Heart left ventricle (tissue), 16 donors: ENCODE results near the gene TMEM178B. TPM values are rescaled to one million over a fixed set of nuclear protein-coding genes. Genes with fewer than 3 reads are reported as not detected.

Experiments
- ATAC-seq, 4 donors: fragments of 200-7000 bp; cut with Tn5 transposase; one replicate each; pipeline ENCODE4 v1.9.1; 2020 to 2022; ENCODE audit warnings: moderate library complexity in 4 of 4, mild to moderate bottlenecking in 3 of 4, moderate number of reproducible peaks in 1 of 4
- DNase-seq, 5 donors: peaks; one replicate each; pipeline ENCODE4 v3.0.0-alpha.2; 2020
- H3K27ac ChIP-seq, 12 donors: fragments of 200-600 bp; sonication (generic) in 4 of 12; one replicate each; pipeline versions ENCODE4 v1.5.0 to v1.8.0; 2016 to 2022; ENCODE audit warnings: mild to moderate bottlenecking in 2 of 12
- H3K27me3 ChIP-seq, 9 donors: fragments of 200-600 bp; sonication (generic) in 2 of 9; one replicate each; pipeline versions ENCODE4 v1.5.1 to v1.8.0; 2016 to 2022; ENCODE audit warnings: mild to moderate bottlenecking in 3 of 9
- H3K36me3 ChIP-seq, 9 donors: fragments of 200-600 bp; sonication (generic) in 2 of 9; one replicate each; pipeline versions ENCODE4 v1.5.0 to v1.8.0; 2018 to 2022; ENCODE audit warnings: mild to moderate bottlenecking in 2 of 9
- H3K4me1 ChIP-seq, 12 donors: fragments of 200-600 bp; sonication (generic) in 4 of 12; one replicate each; pipeline versions ENCODE4 v1.5.0 to v1.8.0; 2016 to 2022; ENCODE audit warnings: mild to moderate bottlenecking in 3 of 12
- H3K4me3 ChIP-seq, 12 donors: fragments of 200-600 bp; sonication (generic) in 4 of 12; one replicate each; pipeline versions ENCODE4 v1.5.0 to v1.8.0; 2017 to 2022; ENCODE audit warnings: mild to moderate bottlenecking in 9 of 12, moderate library complexity in 4 of 12
- H3K9me3 ChIP-seq, 12 donors: fragments of 200-600 bp; sonication (generic) in 4 of 12; one replicate each; pipeline versions ENCODE4 v1.5.0 to v1.8.0; 2016 to 2022; ENCODE audit warnings: mild to moderate bottlenecking in 1 of 12
- CTCF ChIP-seq, 12 donors: fragments of 200-600 bp; sonication (generic) in 4 of 12; IDR thresholded peaks; one replicate each; pipeline versions ENCODE4 v1.5.0 to v1.8.0; 2018 to 2022; ENCODE audit warnings: antibody characterized with exemption in 12 of 12, mild to moderate bottlenecking in 5 of 12
- POLR2A ChIP-seq, 2 donors: fragments of 450-650 bp; IDR thresholded peaks; one replicate each; pipeline ENCODE4 v1.6.1; 2017; ENCODE audit warnings: antibody characterized with exemption in 2 of 2, mild to moderate bottlenecking in 2 of 2, moderate library complexity in 2 of 2
- WGBS, 4 donors: extraction: QIAGEN DNeasy Blood & Tissue Kit in 2 of 4; methylation state at CpG; one replicate each; pipeline versions ENCODE4 v1.1.5 to v1.1.7; 2013 to 2018; 5-methylcytosine and 5-hydroxymethylcytosine counted together
- intact Hi-C, 10 donors: fragments of 100-400 bp; cut with DNase I; formaldehyde crosslinking; loops; one replicate each; pipeline versions ENCODE4 v1.11.1 to v1.14.2; 2022
- polyA plus RNA-seq, 2 donors: library from polyadenylated mRNA; stranded (reverse); fragments of 200-250 nt; gene quantifications; one replicate each; pipeline ENCODE4 v1.2.3, GENCODE V29; 2013
- total RNA-seq, 9 donors: library from RNA; depleted of rRNA in 2 of 9; stranded (reverse); fragments of >200 nt in 2 of 9; fragmentation: NEBNext Ultra II Directional in 3 of 9; extraction: Animal tissue kit (Norgen Biotek cat#: 25700) in 3 of 9; gene quantifications; one replicate each; pipeline versions ENCODE4 v1.1.0 to v1.2.4, GENCODE V29; 2016 to 2023
- donor health status: ischemic (EF 13 %, LVEDD 7.1; RV severe dilation, severe dysfunction).
- donor health status: healthy with polysubstance abuse.
- donor health status: DM: no; HTN: yes; CAD: no.
- donor health status: DM: no; HTN: no; CAD: no.
- donor health status: ischemic (EF 25% LVEDD 6.9; RV normal size, moderate dysfunction).
- donor health status: ischemic (EF 25% LVEDD 5.7; RV mildly dilated, moderate dysfunction).
- donor health status: healthy.
- donor health status: DM: yes; HTN: yes; CAD: no.
- donor health status: ischemic (EF 35%, LVEDD 5.7; RV mildly dilated, moderate dysfunction).
- donor health status: nonischemic (EF 11% LVEDD 7.7; RV severe dilation, severe dysfunction).
- donor health status: DM: yes; HTN: yes; CAD: no.
- donor health status: PGD.
- donor health status: ischemic (EF 29% LVEDD 5.4; RV normal size, mild dysfunction).
- donor health status: nonischemic (EF 23%, LVEDD 6.1; RV moderate dilation, normal function).

TMEM178B gene
- total and polyA plus RNA-seq, 11 donors, result 1.2 to 58.5 (median 19.0) TPM

GRCh38 chr7:141370650-141371049, 296.8 kb downstream of the TMEM178B start:
- intact Hi-C loops, result no loop called here
- peaks cover 0 to 51% (median 16%) of the 10 kb centered on the region in 12 donors for H3K4me1 ChIP-seq
- WGBS, 4 donors, result 84 to 95% (median 93%) methylated on average over 5 of the region's 5 CpGs
- H3K9me3 ChIP-seq, result no peaks in the 10 kb centered on the region
- H3K27me3 ChIP-seq, result no peaks in the 10 kb centered on the region
- no peak overlapping the region for H3K4me3 ChIP-seq
- H3K36me3 ChIP-seq, result no peaks in the 10 kb centered on the region
- TF ChIP-seq CTCF (IDR thresholded peaks at IDR 0.05), result no peak
- TF ChIP-seq POLR2A (IDR thresholded peaks at IDR 0.05), result no peak
- H3K27ac ChIP-seq, result peak overlapping the region in 2 of 12 donors; percentile 71 to 79
- no peak for DNase-seq
- no peak for ATAC-seq

- H3K27ac ChIP-seq, result no peak overlapping the region
- TF ChIP-seq POLR2A (IDR thresholded peaks at IDR 0.05), result no peak
- no peak for TF ChIP-seq CTCF (IDR thresholded peaks at IDR 0.05)
- DNase-seq (no peak), ATAC-seq (no peak)
- H3K27me3 ChIP-seq, result no peaks in the 10 kb centered on the region
- 94 to 96% (median 96%) methylated on average over 9 of the region's 9 CpGs for WGBS, 4 donors
- intact Hi-C loops, result no loop called here
- no peak overlapping the region for H3K4me3 ChIP-seq
- peaks cover 0 to 34% (median 6%) of the 10 kb centered on the region in 12 donors for H3K4me1 ChIP-seq
- no peaks in the 10 kb centered on the region for H3K36me3 ChIP-seq
- peaks cover 0 to 6% (median 0%) of the 10 kb centered on the region in 12 donors for H3K9me3 ChIP-seq
Observed at GRCh38 chr7:141374425-141374824, 300.6 kb downstream of the TMEM178B start.

- DNase-seq (no peak), ATAC-seq (no peak)
- no peaks in the 10 kb centered on the region for H3K36me3 ChIP-seq
- no peak overlapping the region for H3K4me3 ChIP-seq
- peaks cover 0 to 24% (median 0%) of the 10 kb centered on the region in 12 donors for H3K4me1 ChIP-seq
- 54 to 75% (median 57%) methylated on average over 2 of the region's 2 CpGs for WGBS, 4 donors
- no peak for TF ChIP-seq CTCF (IDR thresholded peaks at IDR 0.05)
- H3K9me3 ChIP-seq, result peaks cover 0 to 6% (median 0%) of the 10 kb centered on the region in 12 donors
- H3K27me3 ChIP-seq, result no peaks in the 10 kb centered on the region
- intact Hi-C loops, result no loop called here
- no peak overlapping the region for H3K27ac ChIP-seq
Observed at GRCh38 chr7:141375442-141375841, 301.6 kb downstream of the TMEM178B start.

GRCh38 chr7:141377906-141378305, 304.0 kb downstream of the TMEM178B start:
- 78 to 86% (median 80%) methylated on average over 4 of the region's 4 CpGs for WGBS, 4 donors
- ATAC-seq, result no peak
- Histone ChIP-seq H3K27me3 (no peaks in the 10 kb centered on the region), H3K4me1 (peaks cover 0 to 15% (median 0%) of the 10 kb centered on the region in 12 donors), H3K27ac (no peak overlapping the region), H3K36me3 (no peaks in the 10 kb centered on the region), H3K9me3 (peaks cover 0 to 6% (median 0%) of the 10 kb centered on the region in 12 donors), H3K4me3 (no peak overlapping the region)
- intact Hi-C loops, result no loop called here
- TF ChIP-seq CTCF (IDR thresholded peaks at IDR 0.05) (no peak), POLR2A (IDR thresholded peaks at IDR 0.05) (no peak)
- no peak for DNase-seq
